ENCODE measurements around the gene ST6GALNAC3. TPM values are rescaled to one million over a fixed set of nuclear protein-coding genes. Genes with fewer than 3 reads are reported as not detected.
"Not testable (repeated sequence)": the region's sequence is repeated elsewhere in the genome, so short reads cannot be mapped to it uniquely, and the experiment has no call there.

Gene ST6GALNAC3
- total and polyA plus RNA-seq, 11 donors: 2.5 to 7.7 (median 4.4) TPM

- ATAC-seq (no peak), DNase-seq (no peak)
- Histone ChIP-seq H3K4me1 (peaks cover 0 to 8% (median 0%) of the 10 kb centered on the region in 12 donors), H3K36me3 (no peaks in the 10 kb centered on the region), H3K27me3 (no peaks in the 10 kb centered on the region), H3K4me3 (no peak overlapping the region), H3K9me3 (no peaks in the 10 kb centered on the region), H3K27ac (no peak overlapping the region)
- no peak for TF ChIP-seq CTCF (IDR thresholded peaks at IDR 0.05)
- TF ChIP-seq POLR2A (IDR thresholded peaks at IDR 0.05): no peak
- intact Hi-C loops (cut with DNase I): no loop called here
- 86 to 93% (median 87%) methylated on average over 3 of the region's 3 CpGs for WGBS, 4 donors
Observed at GRCh38 chr1:76092812-76093211, 18.3 kb downstream of the ST6GALNAC3 start.

GRCh38 chr1:76093522-76094312 lies 19.2 kb downstream of the ST6GALNAC3 start:
- no peak overlapping the region for H3K27ac ChIP-seq
- DNase-seq: no peak
- no peaks in the 10 kb centered on the region for H3K36me3 ChIP-seq
- no peak for ATAC-seq
- H3K4me3 ChIP-seq: no peak overlapping the region
- H3K4me1 ChIP-seq: peaks cover 0 to 8% (median 0%) of the 10 kb centered on the region in 12 donors
- H3K27me3 ChIP-seq: no peaks in the 10 kb centered on the region
- no peaks in the 10 kb centered on the region for H3K9me3 ChIP-seq
- no peak for TF ChIP-seq CTCF (IDR thresholded peaks at IDR 0.05)
- TF ChIP-seq POLR2A (IDR thresholded peaks at IDR 0.05): no peak
- intact Hi-C loops (cut with DNase I): no loop called here
- 85 to 90% (median 88%) methylated on average over 8 of the region's 8 CpGs for WGBS, 4 donors

DNA sequence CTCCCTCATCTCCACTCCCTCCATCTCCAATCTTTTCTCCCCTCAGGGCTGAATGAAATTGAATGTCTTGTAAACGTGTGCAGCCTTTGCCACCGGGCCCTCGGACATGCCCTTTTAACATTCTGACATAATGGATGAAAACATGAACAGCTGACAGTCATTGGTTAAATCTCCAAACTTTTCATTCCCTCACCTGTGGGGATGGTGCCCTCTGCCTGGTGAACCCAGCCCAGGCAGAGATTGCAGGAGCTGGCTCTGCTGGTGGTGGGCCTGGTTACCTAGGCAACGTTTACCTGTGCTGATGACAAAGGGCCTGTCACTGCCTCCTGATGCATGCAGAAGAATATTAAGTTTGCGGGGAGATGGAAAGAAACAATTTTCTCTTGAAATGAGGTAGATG lies 21.3 kb downstream of the ST6GALNAC3 start:
- intact Hi-C loops (cut with DNase I): no loop called here
- no peaks in the 10 kb centered on the region for H3K36me3 ChIP-seq
- no peaks in the 10 kb centered on the region for H3K9me3 ChIP-seq
- DNase-seq (no peak), ATAC-seq (no peak)
- no peak overlapping the region for H3K27ac ChIP-seq
- no peak overlapping the region for H3K4me3 ChIP-seq
- peaks cover 0 to 8% (median 0%) of the 10 kb centered on the region in 12 donors for H3K4me1 ChIP-seq
- WGBS, 4 donors: 64 to 77% (median 69%) methylated on average over 5 of the region's 5 CpGs
- TF ChIP-seq CTCF (IDR thresholded peaks at IDR 0.05) (no peak), POLR2A (IDR thresholded peaks at IDR 0.05) (no peak)
- H3K27me3 ChIP-seq: no peaks in the 10 kb centered on the region

DNA sequence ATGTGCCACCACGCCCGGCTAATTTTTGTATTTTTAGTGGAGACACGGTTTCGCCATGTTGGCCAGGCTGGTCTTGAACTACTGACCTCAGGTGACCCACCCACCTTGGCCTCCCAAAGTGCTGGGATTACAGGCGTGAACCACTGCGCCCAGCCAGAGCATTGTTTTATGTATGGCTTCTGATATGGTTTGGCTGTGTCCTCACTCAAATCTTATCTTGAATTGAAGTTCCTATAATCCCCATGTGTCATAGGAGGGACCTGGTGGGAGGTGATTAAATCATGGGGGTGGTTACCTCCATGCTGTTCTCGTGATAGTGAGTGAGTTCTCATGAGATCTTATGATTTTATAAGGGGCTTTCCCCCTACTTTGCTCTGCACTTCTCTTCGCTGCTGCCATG lies 22.5 kb downstream of the ST6GALNAC3 start:
- 93 to 96% (median 94%) methylated on average over 8 of the region's 8 CpGs for WGBS, 4 donors
- DNase-seq: not testable (repeated sequence)

More for the DNA sequence above, 22.5 kb downstream of the ST6GALNAC3 start:
- H3K27me3 ChIP-seq; H3K4me3 ChIP-seq; H3K27ac ChIP-seq; ATAC-seq; H3K4me1 ChIP-seq; H3K36me3 ChIP-seq; H3K9me3 ChIP-seq; intact Hi-C loops (cut with DNase I): not testable (repeated sequence)

All from heart left ventricle (tissue), 16 donors.